HFF-Myc (cell line): Measurements from ENCODE around the gene FNDC11.
"Not testable (repeated sequence)": the region's sequence is repeated elsewhere in the genome, so short reads cannot be mapped to it uniquely, and the experiment has no call there.

ENCODE experiments used
- DNase-seq: peaks from one replicate; pipeline ENCODE4 v3.0.0-alpha.2; 2011; ENCODE audit warnings: low read depth; ENCODE audit errors: extremely low read depth
- H3K4me3 ChIP-seq: replicated peaks from 2 replicates; pipeline ENCODE4 v1.5.1; 2011; ENCODE audit warnings: low read depth, mild to moderate bottlenecking, control low read depth, low read length
- TF ChIP-seq, protein P1 (sequence below): IDR thresholded peaks from 2 replicates; pipeline ENCODE4 v1.5.1; 2012; ENCODE audit warnings: mild to moderate bottlenecking, low read depth, low read length, control low read depth; ENCODE audit errors: missing control alignments

Gene FNDC11

DNA sequence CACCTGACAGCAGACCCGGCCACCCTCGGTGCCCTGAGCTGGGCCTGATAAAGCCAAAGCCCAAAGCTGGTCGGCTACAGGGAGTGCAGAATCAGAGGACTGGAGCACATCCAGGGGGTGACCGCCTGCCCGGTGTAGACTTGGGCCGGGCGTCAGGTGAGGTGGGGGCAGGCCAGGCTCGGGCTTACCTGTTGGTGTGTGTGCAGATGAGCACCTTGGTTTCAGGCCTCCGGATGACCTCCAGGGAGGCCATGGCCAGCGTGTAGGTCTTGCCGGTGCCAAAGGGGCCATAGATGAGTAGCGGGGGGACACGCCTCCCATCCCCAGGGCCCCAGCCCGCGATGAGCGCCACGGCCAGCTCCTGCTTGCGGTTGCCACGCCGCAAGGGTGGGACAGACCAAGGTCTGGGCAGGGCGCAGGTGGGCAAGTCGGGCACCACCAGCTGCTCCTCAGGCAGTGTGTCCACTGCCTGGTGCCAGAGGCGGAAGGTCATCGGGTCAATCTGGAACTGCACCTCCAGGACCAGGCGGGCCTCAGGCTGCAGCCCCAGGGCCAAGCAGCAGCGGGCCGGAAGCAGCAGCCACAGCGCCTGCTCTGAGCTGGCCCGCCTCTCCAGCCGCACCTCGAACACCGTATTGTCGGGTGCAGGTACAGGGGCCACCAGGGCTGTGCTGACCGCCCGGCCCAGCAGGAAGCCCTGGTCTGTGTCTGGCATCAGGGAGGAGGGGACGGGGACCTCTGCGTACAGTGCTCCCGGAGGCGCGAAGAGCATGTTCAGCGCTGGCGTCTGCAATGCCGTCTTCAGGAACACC is 14.4 kb downstream of the FNDC11 start:
- TF ChIP-seq, protein P1, sequence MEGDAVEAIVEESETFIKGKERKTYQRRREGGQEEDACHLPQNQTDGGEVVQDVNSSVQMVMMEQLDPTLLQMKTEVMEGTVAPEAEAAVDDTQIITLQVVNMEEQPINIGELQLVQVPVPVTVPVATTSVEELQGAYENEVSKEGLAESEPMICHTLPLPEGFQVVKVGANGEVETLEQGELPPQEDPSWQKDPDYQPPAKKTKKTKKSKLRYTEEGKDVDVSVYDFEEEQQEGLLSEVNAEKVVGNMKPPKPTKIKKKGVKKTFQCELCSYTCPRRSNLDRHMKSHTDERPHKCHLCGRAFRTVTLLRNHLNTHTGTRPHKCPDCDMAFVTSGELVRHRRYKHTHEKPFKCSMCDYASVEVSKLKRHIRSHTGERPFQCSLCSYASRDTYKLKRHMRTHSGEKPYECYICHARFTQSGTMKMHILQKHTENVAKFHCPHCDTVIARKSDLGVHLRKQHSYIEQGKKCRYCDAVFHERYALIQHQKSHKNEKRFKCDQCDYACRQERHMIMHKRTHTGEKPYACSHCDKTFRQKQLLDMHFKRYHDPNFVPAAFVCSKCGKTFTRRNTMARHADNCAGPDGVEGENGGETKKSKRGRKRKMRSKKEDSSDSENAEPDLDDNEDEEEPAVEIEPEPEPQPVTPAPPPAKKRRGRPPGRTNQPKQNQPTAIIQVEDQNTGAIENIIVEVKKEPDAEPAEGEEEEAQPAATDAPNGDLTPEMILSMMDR, result no peak
- H3K4me3 ChIP-seq, result no peak overlapping the region
- no peak for DNase-seq

GRCh38 chr20:63568986-63569949 is 15.3 kb downstream of the FNDC11 start:
- no peak for DNase-seq
- TF ChIP-seq, protein P1, result no peak
- H3K4me3 ChIP-seq, result no peak overlapping the region

DNA sequence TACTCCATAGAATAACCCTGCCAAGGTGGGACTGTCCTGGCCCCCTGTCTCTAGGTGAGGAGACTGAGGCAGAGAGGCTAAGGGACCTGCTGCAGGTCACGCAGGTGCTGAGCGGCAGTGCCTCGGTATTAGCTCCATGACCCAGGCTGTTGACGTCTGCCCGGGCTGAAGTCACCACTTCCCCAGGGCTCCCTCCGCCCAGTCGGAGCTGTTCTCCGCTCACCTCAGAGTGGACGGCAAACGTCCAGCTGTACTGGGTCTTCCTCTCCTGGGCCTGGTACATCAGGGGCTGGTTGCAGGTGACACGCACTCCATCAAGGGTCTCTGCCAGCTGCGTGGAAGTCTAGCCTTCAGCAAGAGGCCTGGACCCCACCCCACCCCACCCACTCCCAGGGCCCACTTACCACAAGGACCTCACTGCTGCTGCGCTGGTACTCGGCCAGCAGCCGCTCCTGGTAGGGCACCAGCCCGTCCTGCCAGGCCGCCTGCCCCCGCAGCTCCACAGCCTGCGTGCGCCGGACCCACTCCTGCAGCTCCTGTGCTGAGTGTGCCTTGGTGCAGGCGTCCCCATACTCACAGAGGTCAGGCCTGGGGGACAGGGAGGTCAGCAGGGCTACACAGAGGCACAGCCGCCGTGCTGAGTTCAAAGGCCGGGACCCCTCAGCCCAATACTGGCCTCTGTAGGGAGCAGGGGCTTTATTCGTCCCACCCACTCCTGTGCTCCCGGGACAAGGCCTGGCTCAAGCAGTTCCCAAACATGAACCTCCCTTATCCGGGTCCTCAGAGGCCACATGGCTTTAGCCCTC is 16.5 kb downstream of the FNDC11 start:
- no peak overlapping the region for H3K4me3 ChIP-seq
- TF ChIP-seq, protein P1, result no peak
- no peak for DNase-seq

DNA sequence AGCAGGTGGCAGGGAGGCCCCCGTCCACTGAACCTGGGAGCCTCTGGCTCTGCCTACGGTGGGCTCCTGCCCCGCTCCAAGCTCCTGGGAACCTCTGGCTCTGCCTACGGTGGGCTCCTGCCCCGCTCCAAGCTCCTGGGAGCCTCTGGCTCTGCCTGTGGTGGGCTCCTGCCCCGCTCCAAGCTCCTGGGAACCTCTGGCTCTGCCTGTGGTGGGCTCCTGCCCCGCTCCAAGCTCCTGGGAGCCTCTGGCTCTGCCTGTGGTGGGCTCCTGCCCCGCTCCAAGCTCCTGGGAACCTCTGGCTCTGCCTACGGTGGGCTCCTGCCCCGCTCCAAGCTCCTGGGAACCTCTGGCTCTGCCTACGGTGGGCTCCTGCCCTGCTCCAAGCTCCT is 17.1 kb downstream of the FNDC11 start:
- not testable (repeated sequence) for DNase-seq, H3K4me3 ChIP-seq

DNA sequence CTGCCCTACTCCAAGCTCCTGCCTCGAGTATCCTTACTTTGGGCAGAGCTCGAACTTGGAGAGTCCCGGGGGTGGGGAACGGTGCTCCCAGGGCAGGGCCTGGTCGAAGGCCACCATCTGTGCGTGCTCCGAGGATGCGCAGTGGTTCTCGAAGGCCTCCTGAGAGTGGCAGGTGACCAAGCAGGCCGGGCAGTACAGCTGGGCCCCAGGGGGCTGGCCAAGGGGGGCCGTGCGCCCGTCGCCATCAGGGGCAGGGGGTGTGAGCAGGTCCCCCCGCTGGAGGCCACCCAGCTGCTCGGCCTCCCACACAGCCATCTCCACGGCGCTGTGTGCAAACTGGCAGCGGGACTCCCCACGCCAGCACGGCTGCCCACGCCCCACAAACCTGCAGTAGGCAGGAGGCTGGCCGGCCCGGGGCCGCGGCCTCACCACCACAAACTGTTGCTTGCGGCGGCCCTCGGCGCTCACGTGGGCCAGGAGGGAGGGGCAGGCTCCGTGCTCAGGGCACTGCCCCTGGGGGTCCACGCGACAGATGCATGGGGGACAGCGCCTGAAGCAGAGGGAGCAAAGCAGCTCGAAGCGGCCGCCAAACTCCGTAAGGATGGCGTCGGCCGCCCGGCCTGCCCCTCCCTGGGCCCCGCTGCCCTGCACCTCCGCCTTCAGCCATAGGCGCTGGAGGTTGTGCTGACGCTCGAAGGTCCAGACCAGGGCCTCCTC is 18.3 kb downstream of the FNDC11 start:
- no peak overlapping the region for H3K4me3 ChIP-seq
- DNase-seq, result no peak
- TF ChIP-seq, protein P1, result no peak

- H3K4me3 ChIP-seq, result peak overlapping the region; percentile 71
- TF ChIP-seq, protein P1, result peak; percentile 14
- DNase-seq, result no peak
Measured at GRCh38 chr20:63572788-63573646, 19.1 kb downstream of the FNDC11 start.
